Stomach (tissue), 4 donors: Measurements from ENCODE around the gene IL1R2.

Experiments
- CTCF ChIP-seq, 7 experiments: fragments of 450-650 bp in 4 of 7; fragments of 200-600 bp in 3 of 7; sonication (generic) in 3 of 7; IDR thresholded peaks; one replicate each; pipeline ENCODE4 v1.5.1; 2016 to 2019; ENCODE audit warnings: antibody characterized with exemption in 7 of 7, control low read depth in 2 of 7, mild to moderate bottlenecking in 1 of 7
- POLR2A ChIP-seq, 4 donors: fragments of 450-650 bp; IDR thresholded peaks; one replicate each; pipeline ENCODE4 v1.6.1; 2016; ENCODE audit warnings: antibody characterized with exemption in 4 of 4, control low read depth in 2 of 4, mild to moderate bottlenecking in 1 of 4, moderate library complexity in 1 of 4
- POLR2AphosphoS5 ChIP-seq, 3 donors: sonication (generic); formaldehyde crosslinking; IDR thresholded peaks; one replicate each; pipeline ENCODE4 v1.6.1; 2016; ENCODE audit warnings: antibody characterized with exemption in 3 of 3

GRCh38 chr2:101951296-101951695 lies 40.5 kb upstream of the IL1R2 start:
- no peak for TF ChIP-seq CTCF (IDR thresholded peaks at IDR 0.05)
- no peak for TF ChIP-seq POLR2AphosphoS5 (IDR thresholded peaks at IDR 0.05)
- TF ChIP-seq POLR2A (IDR thresholded peaks at IDR 0.05), result no peak
